ENCODE data around the gene PPFIBP2. TPM values are rescaled to one million over a fixed set of nuclear protein-coding genes. Genes with fewer than 3 reads are reported as not detected.

PPFIBP2 gene
- total and polyA plus RNA-seq, 2 donors (not counting 1 experiment from before 2014, with no cell fraction given) = 22.3 to 175 TPM

DNA sequence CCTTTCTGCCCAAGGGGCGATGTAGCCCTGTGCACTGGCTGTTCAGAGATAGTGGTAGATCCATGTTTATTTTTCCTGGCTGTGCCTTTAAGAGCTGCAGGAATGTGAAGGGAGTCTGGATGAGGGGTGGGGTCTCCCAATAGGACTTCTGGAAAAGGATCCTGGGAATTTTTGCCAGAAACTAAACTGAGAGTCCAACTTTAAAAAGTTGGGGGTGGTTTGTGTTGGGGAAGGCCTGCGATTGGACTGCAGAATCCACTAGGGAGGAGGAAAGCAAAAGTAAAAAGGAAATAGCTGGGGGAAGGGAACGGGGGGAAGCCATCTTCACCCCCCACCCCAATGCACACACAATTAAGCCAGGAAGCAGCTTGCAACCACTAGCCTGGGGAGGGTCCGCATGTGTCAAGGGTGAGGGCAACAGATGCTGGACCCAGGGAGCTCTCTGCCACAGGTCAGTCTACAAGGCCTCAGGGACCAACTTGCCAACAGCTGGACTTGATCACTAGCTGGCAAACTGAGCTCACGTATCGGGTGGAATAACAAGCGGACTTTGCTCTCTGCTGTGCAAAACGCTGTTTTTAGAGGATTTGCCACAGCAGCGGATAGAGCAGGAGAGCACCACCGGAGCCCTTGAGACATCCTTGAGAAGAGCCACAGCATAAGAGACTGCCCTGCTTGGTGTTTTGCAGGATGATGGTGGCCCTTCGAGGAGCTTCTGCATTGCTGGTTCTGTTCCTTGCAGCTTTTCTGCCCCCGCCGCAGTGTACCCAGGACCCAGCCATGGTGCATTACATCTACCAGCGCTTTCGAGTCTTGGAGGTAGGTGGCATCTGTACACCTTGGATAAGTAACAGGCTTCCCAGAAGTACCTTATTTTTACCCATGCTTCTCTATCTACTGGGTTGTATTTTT lies 28.4 kb upstream of the PPFIBP2 start, which contains the start of gene OLFML1:
Gene OLFML1, plus strand, starts transcription at position 321 of the 912 bp plus-strand sequence. Its CDS starts 370 bp downstream, at position 691.
- Histone ChIP-seq H2AFZ (ENCODE audit: insufficient read depth, low read depth, low read length, poor library complexity, severe bottlenecking) (no peak within 1 kb of the TSS), H3K4me1 (ENCODE audit: control insufficient read depth in 2 of 2, insufficient read depth in 2 of 2, low read length in 2 of 2) (no peaks in the 10 kb centered on the region), H4K20me1 (ENCODE audit: control insufficient read depth, insufficient read depth, low read length, poor library complexity, severe bottlenecking) (no peaks in the 10 kb centered on the region), H3K36me3 (replicated peaks in 1 of 2; ENCODE audit: control extremely low read depth in 1 of 2, control insufficient read depth in 1 of 2, extremely low read depth in 1 of 2, insufficient read depth in 2 of 2, low read length in 1 of 2) (no peaks in the 10 kb centered on the region), H3K9me3 (ENCODE audit: control extremely low read depth in 1 of 3, control insufficient read depth in 2 of 3, insufficient read depth in 1 of 3, low read length in 2 of 3) (peaks cover 0 to 3% (median 0%) of the 10 kb centered on the region in 3 donors), H3K79me2 (ENCODE audit: control insufficient read depth, insufficient read depth, low read length) (peaks cover 3% of the 10 kb centered on the region), H3K4me3 (ENCODE audit: control extremely low read depth in 1 of 5, extremely low read depth in 1 of 5, insufficient read depth in 1 of 5, low read depth in 2 of 5, low read length in 4 of 5) (no peak within 1 kb of the TSS), H3K4me2 (replicated peaks; ENCODE audit: low read depth, low read length, poor library complexity, severe bottlenecking) (no peak within 1 kb of the TSS), H3K9ac (ENCODE audit: low read length) (no peak within 1 kb of the TSS), H3K27me3 (replicated peaks in 1 of 4; ENCODE audit: control extremely low read depth in 1 of 4, control insufficient read depth in 3 of 4, insufficient read depth in 4 of 4, low read length in 3 of 4) (no peaks in the 10 kb centered on the region), H3K27ac (ENCODE audit: low read length in 2 of 2) (no peak within 1 kb of the TSS)
- Mint-ChIP-seq H3K4me3 (no peak within 1 kb of the TSS), H3K27me3 (no peaks in the 10 kb centered on the region), H3K4me1 (no peaks in the 10 kb centered on the region), H3K27ac (no peak within 1 kb of the TSS), H3K9me3 (ENCODE audit: insufficient read depth) (no peaks in the 10 kb centered on the region)
- intact Hi-C loops (cut with micrococcal nuclease) = no loop called here
- TF ChIP-seq, protein P1, sequence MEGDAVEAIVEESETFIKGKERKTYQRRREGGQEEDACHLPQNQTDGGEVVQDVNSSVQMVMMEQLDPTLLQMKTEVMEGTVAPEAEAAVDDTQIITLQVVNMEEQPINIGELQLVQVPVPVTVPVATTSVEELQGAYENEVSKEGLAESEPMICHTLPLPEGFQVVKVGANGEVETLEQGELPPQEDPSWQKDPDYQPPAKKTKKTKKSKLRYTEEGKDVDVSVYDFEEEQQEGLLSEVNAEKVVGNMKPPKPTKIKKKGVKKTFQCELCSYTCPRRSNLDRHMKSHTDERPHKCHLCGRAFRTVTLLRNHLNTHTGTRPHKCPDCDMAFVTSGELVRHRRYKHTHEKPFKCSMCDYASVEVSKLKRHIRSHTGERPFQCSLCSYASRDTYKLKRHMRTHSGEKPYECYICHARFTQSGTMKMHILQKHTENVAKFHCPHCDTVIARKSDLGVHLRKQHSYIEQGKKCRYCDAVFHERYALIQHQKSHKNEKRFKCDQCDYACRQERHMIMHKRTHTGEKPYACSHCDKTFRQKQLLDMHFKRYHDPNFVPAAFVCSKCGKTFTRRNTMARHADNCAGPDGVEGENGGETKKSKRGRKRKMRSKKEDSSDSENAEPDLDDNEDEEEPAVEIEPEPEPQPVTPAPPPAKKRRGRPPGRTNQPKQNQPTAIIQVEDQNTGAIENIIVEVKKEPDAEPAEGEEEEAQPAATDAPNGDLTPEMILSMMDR (IDR thresholded peaks at IDR 0.05) = no peak
- TF ChIP-seq EZH2 (IDR thresholded peaks at IDR 0.05; ENCODE audit: borderline replicate concordance, insufficient read depth, low read depth, low read length, poor library complexity, severe bottlenecking) = no peak
- ChIA-PET CTCF (interaction anchor here (0.6 to 2.2 kb wide), 5 partner anchors 10 to 180 kb away, joined by 3 to 6 read pairs (median 4); no protein-coding TSS in a partner anchor), POLR2A (no interaction called here)
- WGBS (ENCODE audit: insufficient coverage) = 95% methylated on average over 9 of the region's 15 CpGs
- no peak for ATAC-seq (ENCODE audit: low read depth)
- DNase-seq = no peak

All from B cell (primary cell).